Mammary epithelial cell (primary cell): ENCODE measurements around the gene TEAD1.

Source experiments
- EZH2 ChIP-seq: IDR thresholded peaks from 2 replicates; pipeline ENCODE4 v1.6.1; 2012; ENCODE audit warnings: low read length, inconsistent platforms, borderline replicate concordance
- TF ChIP-seq, protein P1 (sequence below), 2 donors: IDR thresholded peaks in 1 of 2; conservative IDR thresholded peaks in 1 of 2; 2 replicates each; pipeline ENCODE4 v1.5.1; 2011 to 2012; ENCODE audit warnings: inconsistent platforms in 2 of 2, low read length in 2 of 2, mild to moderate bottlenecking in 2 of 2, control low read depth in 1 of 2, low read depth in 1 of 2; ENCODE audit not compliant: insufficient read depth in 1 of 2; ENCODE audit errors: extremely low read depth in 1 of 2

DNA sequence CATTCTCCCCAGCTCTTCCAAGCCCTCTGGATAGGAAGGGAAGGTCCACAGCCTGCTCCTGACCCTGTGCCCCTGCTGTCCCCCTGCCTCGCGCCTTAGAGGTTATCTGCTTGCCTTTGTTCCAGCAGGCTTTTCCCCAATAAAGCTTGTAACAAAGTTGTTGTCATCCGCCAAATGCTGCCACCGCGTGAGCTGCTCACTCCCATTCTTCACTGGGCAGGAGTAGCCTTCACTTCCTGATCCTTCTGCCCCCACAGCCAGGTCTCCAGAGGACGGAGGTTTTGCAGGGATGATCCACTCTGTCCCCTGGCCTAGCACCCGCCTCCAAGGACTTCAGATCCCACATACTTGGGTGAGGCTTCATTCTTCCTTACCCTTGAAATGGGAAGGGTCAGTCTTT, 240.9 kb downstream of the TEAD1 start:
- TF ChIP-seq, protein P1, sequence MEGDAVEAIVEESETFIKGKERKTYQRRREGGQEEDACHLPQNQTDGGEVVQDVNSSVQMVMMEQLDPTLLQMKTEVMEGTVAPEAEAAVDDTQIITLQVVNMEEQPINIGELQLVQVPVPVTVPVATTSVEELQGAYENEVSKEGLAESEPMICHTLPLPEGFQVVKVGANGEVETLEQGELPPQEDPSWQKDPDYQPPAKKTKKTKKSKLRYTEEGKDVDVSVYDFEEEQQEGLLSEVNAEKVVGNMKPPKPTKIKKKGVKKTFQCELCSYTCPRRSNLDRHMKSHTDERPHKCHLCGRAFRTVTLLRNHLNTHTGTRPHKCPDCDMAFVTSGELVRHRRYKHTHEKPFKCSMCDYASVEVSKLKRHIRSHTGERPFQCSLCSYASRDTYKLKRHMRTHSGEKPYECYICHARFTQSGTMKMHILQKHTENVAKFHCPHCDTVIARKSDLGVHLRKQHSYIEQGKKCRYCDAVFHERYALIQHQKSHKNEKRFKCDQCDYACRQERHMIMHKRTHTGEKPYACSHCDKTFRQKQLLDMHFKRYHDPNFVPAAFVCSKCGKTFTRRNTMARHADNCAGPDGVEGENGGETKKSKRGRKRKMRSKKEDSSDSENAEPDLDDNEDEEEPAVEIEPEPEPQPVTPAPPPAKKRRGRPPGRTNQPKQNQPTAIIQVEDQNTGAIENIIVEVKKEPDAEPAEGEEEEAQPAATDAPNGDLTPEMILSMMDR (conservative IDR thresholded peaks at IDR 0.05 in 1 of 2, IDR thresholded peaks at IDR 0.05 in 1 of 2; ENCODE audit: extremely low read depth in 1 of 2, insufficient read depth in 1 of 2, low read depth in 1 of 2, low read length in 2 of 2): no peak
- no peak for TF ChIP-seq EZH2
